ENCODE measurements around the gene SLC28A3. TPM values are rescaled to one million over a fixed set of nuclear protein-coding genes. Genes with fewer than 3 reads are reported as not detected.
"Not testable (repeated sequence)": the region's sequence is repeated elsewhere in the genome, so short reads cannot be mapped to it uniquely, and the experiment has no call there.

Gene SLC28A3
- total RNA-seq, 1 experiment from 2014 or later, result 0.13 TPM

DNA sequence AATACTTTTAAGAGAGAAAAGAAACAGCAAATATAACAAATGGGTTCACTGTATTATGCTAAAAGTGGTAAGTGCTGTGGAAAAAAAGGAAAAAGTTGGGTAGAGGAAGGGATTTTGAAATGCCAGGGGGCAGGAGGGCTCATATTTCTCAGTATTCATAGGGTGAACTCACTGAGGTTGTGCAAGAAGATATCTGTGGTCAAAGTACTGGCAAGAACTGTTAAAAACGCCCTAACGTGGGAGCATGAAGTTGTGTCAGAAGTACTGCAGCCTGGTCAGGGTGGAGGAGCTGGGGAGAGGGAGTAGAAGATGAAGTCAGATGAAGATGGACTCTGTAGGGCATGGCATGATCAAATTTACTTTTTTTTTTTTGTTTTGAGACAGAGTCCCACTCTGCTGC, 31.2 kb upstream of the SLC28A3 start:
- H3K4me2 ChIP-seq, result no peak overlapping the region
- POLR2A ChIA-PET (ENCODE audit: unreplicated experiment), result no interaction called here
- CTCF ChIA-PET, result interaction anchor here (0.6 kb wide), 1 partner anchor 56 kb away, joined by 5 read pairs; no protein-coding TSS in a partner anchor

GRCh38 chr9:84368601-84369000, 28.0 kb upstream of the SLC28A3 start:
- Histone ChIP-seq H3K4me1 (replicated peaks; ENCODE audit: insufficient read depth) (peaks cover 10% of the 10 kb centered on the region; the same call in 1 of the 2 replicates), H4K20me1 (ENCODE audit: insufficient read depth) (no peaks in the 10 kb centered on the region), H3K4me2 (no peak overlapping the region), H3K27me3 (ENCODE audit: insufficient read depth, low read depth) (no peaks in the 10 kb centered on the region), H3K79me2 (ENCODE audit: low read depth) (no peaks in the 10 kb centered on the region), H3K36me3 (ENCODE audit: low read depth) (no peaks in the 10 kb centered on the region), H3K9me3 (ENCODE audit: insufficient read depth, low read depth) (no peaks in the 10 kb centered on the region), H3K9me2 (ENCODE audit: insufficient read depth) (no peaks in the 10 kb centered on the region), H3F3A (ENCODE audit: insufficient read depth, low read depth) (no peaks in the 10 kb centered on the region), H2AFZ (no peak overlapping the region), H3K27ac (no peak overlapping the region), H3K4me3 (no peak overlapping the region)
- no peak for DNase-seq
- BruUV-seq (replicated peaks), result no TSS peak
- TF ChIP-seq CTCF (conservative IDR thresholded peaks at IDR 0.05) (no peak), EZH2 (IDR thresholded peaks at IDR 0.05; ENCODE audit: low read depth) (no peak)
- ChIA-PET POLR2A (ENCODE audit: unreplicated experiment) (no interaction called here), CTCF (no interaction called here)
- intact Hi-C loops (cut with micrococcal nuclease; ENCODE audit: unreplicated experiment), result no loop called here

More for the DNA sequence above, 31.2 kb upstream of the SLC28A3 start:
- Histone ChIP-seq H3K79me2 (ENCODE audit: low read depth) (no peaks in the 10 kb centered on the region), H2AFZ (no peak overlapping the region), H3K4me3 (no peak overlapping the region), H3K27ac (no peak overlapping the region), H3K9me3 (ENCODE audit: insufficient read depth, low read depth) (no peaks in the 10 kb centered on the region), H3K4me1 (replicated peaks; ENCODE audit: insufficient read depth) (peaks cover 10% of the 10 kb centered on the region; the same call in 1 of the 2 replicates), H3F3A (ENCODE audit: insufficient read depth, low read depth) (no peaks in the 10 kb centered on the region), H3K36me3 (ENCODE audit: low read depth) (no peaks in the 10 kb centered on the region), H4K20me1 (ENCODE audit: insufficient read depth) (no peaks in the 10 kb centered on the region), H3K27me3 (ENCODE audit: insufficient read depth, low read depth) (no peaks in the 10 kb centered on the region), H3K9me2 (ENCODE audit: insufficient read depth) (no peaks in the 10 kb centered on the region)
- TF ChIP-seq CTCF (conservative IDR thresholded peaks at IDR 0.05) (no peak), EZH2 (IDR thresholded peaks at IDR 0.05; ENCODE audit: low read depth) (no peak)
- peak; percentile 35 to 72 for DNase-seq
- no TSS peak for BruUV-seq (replicated peaks)
- intact Hi-C loops (cut with micrococcal nuclease; ENCODE audit: unreplicated experiment), result no loop called here

DNA sequence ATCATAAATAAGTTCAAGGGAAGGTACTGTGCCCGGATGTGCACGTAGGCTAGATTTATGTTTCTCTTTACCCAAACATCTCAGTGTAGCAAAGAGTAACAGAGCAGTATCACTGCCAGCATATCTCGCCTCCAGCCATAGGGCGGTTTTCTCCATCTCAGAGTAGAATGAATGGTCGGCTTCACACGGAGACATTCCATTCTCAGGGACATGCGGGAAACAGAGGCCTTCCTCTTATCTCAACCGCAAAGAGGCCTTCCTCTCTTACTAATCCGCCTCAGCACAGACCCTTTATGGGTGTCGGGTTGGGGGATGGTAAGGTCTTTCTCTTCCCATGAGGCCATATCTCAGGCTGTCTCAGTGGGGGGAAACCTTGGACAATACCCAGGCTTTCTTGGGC, 27.2 kb upstream of the SLC28A3 start:
- H3K9me2 ChIP-seq (ENCODE audit: insufficient read depth); H3F3A ChIP-seq (ENCODE audit: insufficient read depth, low read depth); H3K36me3 ChIP-seq (ENCODE audit: low read depth); H4K20me1 ChIP-seq (ENCODE audit: insufficient read depth); H3K27me3 ChIP-seq (ENCODE audit: insufficient read depth, low read depth); CTCF ChIA-PET; BruUV-seq (replicated peaks); H3K27ac ChIP-seq; H3K79me2 ChIP-seq (ENCODE audit: low read depth); H3K4me2 ChIP-seq; POLR2A ChIA-PET (ENCODE audit: unreplicated experiment); H3K9me3 ChIP-seq (ENCODE audit: insufficient read depth, low read depth); intact Hi-C loops (cut with micrococcal nuclease; ENCODE audit: unreplicated experiment); H3K4me3 ChIP-seq; H2AFZ ChIP-seq; DNase-seq: not testable (repeated sequence)
- H3K4me1 ChIP-seq (replicated peaks; ENCODE audit: insufficient read depth), result peaks cover 10% of the 10 kb centered on the region; the same call in 1 of the 2 replicates

DNA sequence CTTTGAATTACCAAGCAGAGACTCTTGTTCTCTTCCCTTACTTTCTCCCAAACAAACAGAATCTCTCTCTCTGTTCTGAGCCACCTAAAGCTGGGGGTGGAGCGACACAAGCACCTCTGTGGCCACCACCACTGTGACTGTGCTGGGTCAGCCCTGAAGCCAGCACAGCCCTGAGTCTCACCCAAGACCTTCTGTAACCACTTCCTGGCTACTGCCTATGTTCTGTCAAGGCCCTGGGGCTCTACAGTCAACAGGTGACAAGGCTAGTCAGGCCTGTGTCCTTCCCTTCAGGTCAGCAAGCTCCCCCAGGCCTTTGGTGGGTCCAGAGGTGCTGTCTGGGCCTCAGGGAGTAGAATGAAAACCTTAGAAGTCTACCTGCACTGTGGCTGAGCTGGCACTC, 26.1 kb upstream of the SLC28A3 start:
- no peak overlapping the region for H3K4me2 ChIP-seq
- peaks cover 5% of the 10 kb centered on the region; the same call in 1 of the 2 replicates for H3K4me1 ChIP-seq (replicated peaks; ENCODE audit: insufficient read depth)
- no peak overlapping the region for H2AFZ ChIP-seq
- H3K36me3 ChIP-seq (ENCODE audit: low read depth), result no peaks in the 10 kb centered on the region
- H4K20me1 ChIP-seq (ENCODE audit: insufficient read depth), result no peaks in the 10 kb centered on the region
- TF ChIP-seq CTCF (conservative IDR thresholded peaks at IDR 0.05) (no peak), EZH2 (IDR thresholded peaks at IDR 0.05; ENCODE audit: low read depth) (no peak)
- H3K9me3 ChIP-seq (ENCODE audit: insufficient read depth, low read depth), result no peaks in the 10 kb centered on the region
- no peaks in the 10 kb centered on the region for H3F3A ChIP-seq (ENCODE audit: insufficient read depth, low read depth)
- no peaks in the 10 kb centered on the region for H3K79me2 ChIP-seq (ENCODE audit: low read depth)
- no TSS peak for BruUV-seq (replicated peaks)
- DNase-seq, result no peak
- POLR2A ChIA-PET (ENCODE audit: unreplicated experiment), result no interaction called here
- intact Hi-C loops (cut with micrococcal nuclease; ENCODE audit: unreplicated experiment), result no loop called here
- no peaks in the 10 kb centered on the region for H3K9me2 ChIP-seq (ENCODE audit: insufficient read depth)
- H3K27me3 ChIP-seq (ENCODE audit: insufficient read depth, low read depth), result no peaks in the 10 kb centered on the region
- no peak overlapping the region for H3K4me3 ChIP-seq
- no peak overlapping the region for H3K27ac ChIP-seq
- CTCF ChIA-PET, result no interaction called here

- H3F3A ChIP-seq (ENCODE audit: insufficient read depth, low read depth); H3K79me2 ChIP-seq (ENCODE audit: low read depth); H4K20me1 ChIP-seq (ENCODE audit: insufficient read depth); BruUV-seq (replicated peaks); intact Hi-C loops (cut with micrococcal nuclease; ENCODE audit: unreplicated experiment); H2AFZ ChIP-seq; H3K9me3 ChIP-seq (ENCODE audit: insufficient read depth, low read depth); DNase-seq; H3K27ac ChIP-seq; POLR2A ChIA-PET (ENCODE audit: unreplicated experiment); H3K4me3 ChIP-seq; H3K9me2 ChIP-seq (ENCODE audit: insufficient read depth); H3K27me3 ChIP-seq (ENCODE audit: insufficient read depth, low read depth); H3K4me1 ChIP-seq (replicated peaks; ENCODE audit: insufficient read depth); CTCF ChIA-PET; H3K36me3 ChIP-seq (ENCODE audit: low read depth); H3K4me2 ChIP-seq: not testable (repeated sequence)
These were observed 24.4 kb upstream of the SLC28A3 start for GRCh38 chr9:84364894-84365490.
